KMS-11 (cell line): ENCODE data around the gene EPHB1.

Experiments
- H2AFZ ChIP-seq: fragments of 200-600 bp; sonication (generic); 2 replicates; pipeline ENCODE4 v1.6.1; 2016; ENCODE audit warnings: antibody characterized with exemption, mixed run types, low read depth
- H3K27ac ChIP-seq: fragments of 200-600 bp; sonication (generic); 2 replicates; pipeline ENCODE4 v1.6.1; 2016; ENCODE audit warnings: mild to moderate bottlenecking, mixed run types
- H3K27me3 ChIP-seq: fragments of 200-600 bp; sonication (generic); 2 replicates; pipeline ENCODE4 v1.6.1; 2017; ENCODE audit warnings: mild to moderate bottlenecking, low read depth, mixed run types, moderate library complexity; ENCODE audit not compliant: insufficient read depth
- H3K36me3 ChIP-seq: fragments of 200-600 bp; sonication (generic); 2 replicates; pipeline ENCODE4 v1.6.1; 2017; ENCODE audit warnings: mild to moderate bottlenecking, mixed run types; ENCODE audit not compliant: insufficient read depth
- H3K4me1 ChIP-seq: fragments of 200-600 bp; sonication (generic); 2 replicates; pipeline ENCODE4 v1.6.1; 2016; ENCODE audit warnings: mild to moderate bottlenecking, low read depth, mixed run types; ENCODE audit not compliant: poor library complexity, severe bottlenecking
- H3K4me2 ChIP-seq: fragments of 200-600 bp; sonication (generic); 2 replicates; pipeline ENCODE4 v1.7.0; 2016; ENCODE audit warnings: mild to moderate bottlenecking, mixed run types
- H3K4me3 ChIP-seq: fragments of 200-600 bp; sonication (generic); IDR thresholded peaks from 2 replicates; pipeline ENCODE4 v1.6.1; 2017; ENCODE audit warnings: low read depth, low read length, mixed read lengths; ENCODE audit not compliant: insufficient read depth
- H3K79me2 ChIP-seq: fragments of 200-600 bp; sonication (generic); 2 replicates; pipeline ENCODE4 v1.6.1; 2016; ENCODE audit warnings: low read depth, mixed run types; ENCODE audit not compliant: insufficient read depth
- H3K9ac ChIP-seq: fragments of 200-600 bp; sonication (generic); 2 replicates; pipeline ENCODE4 v1.6.1; 2016; ENCODE audit warnings: mild to moderate bottlenecking, mixed run types
- H4K20me1 ChIP-seq: fragments of 200-600 bp; sonication (generic); 2 replicates; pipeline ENCODE4 v1.6.1; 2016; ENCODE audit warnings: mild to moderate bottlenecking, mixed run types; ENCODE audit not compliant: insufficient read depth
- CTCF ChIP-seq: fragments of 200-600 bp; sonication (generic); conservative IDR thresholded peaks from 2 replicates; pipeline ENCODE4 v1.6.1; 2017; ENCODE audit warnings: low read depth, mild to moderate bottlenecking, antibody characterized with exemption, low read length, moderate library complexity, mixed read lengths

The EPHB1 gene

GRCh38 chr3:134956395-134956794, 161.3 kb downstream of the EPHB1 start:
- no peaks in the 10 kb centered on the region for H3K27me3 ChIP-seq
- no peak for TF ChIP-seq CTCF
- no peaks in the 10 kb centered on the region for H3K36me3 ChIP-seq
- no peak overlapping the region for H3K4me3 ChIP-seq
- no peaks in the 10 kb centered on the region for H3K4me1 ChIP-seq
- H3K79me2 ChIP-seq, result no peaks in the 10 kb centered on the region
- no peak overlapping the region for H3K4me2 ChIP-seq
- no peak overlapping the region for H2AFZ ChIP-seq
- H3K27ac ChIP-seq, result no peak overlapping the region
- H3K9ac ChIP-seq, result no peak overlapping the region
- H4K20me1 ChIP-seq, result no peaks in the 10 kb centered on the region

GRCh38 chr3:134956844-134957243, 161.8 kb downstream of the EPHB1 start:
- Histone ChIP-seq H3K27me3 (no peaks in the 10 kb centered on the region), H3K79me2 (no peaks in the 10 kb centered on the region), H3K4me3 (no peak overlapping the region), H2AFZ (no peak overlapping the region), H3K4me1 (no peaks in the 10 kb centered on the region), H3K9ac (no peak overlapping the region), H3K4me2 (no peak overlapping the region), H3K36me3 (no peaks in the 10 kb centered on the region), H4K20me1 (no peaks in the 10 kb centered on the region), H3K27ac (no peak overlapping the region)
- TF ChIP-seq CTCF, result no peak

GRCh38 chr3:134959516-134959915, 164.5 kb downstream of the EPHB1 start:
- Histone ChIP-seq H3K36me3 (no peaks in the 10 kb centered on the region), H3K27ac (no peak overlapping the region), H3K4me1 (no peaks in the 10 kb centered on the region), H3K79me2 (no peaks in the 10 kb centered on the region), H2AFZ (no peak overlapping the region), H3K27me3 (no peaks in the 10 kb centered on the region), H4K20me1 (no peaks in the 10 kb centered on the region), H3K9ac (no peak overlapping the region), H3K4me2 (no peak overlapping the region), H3K4me3 (no peak overlapping the region)
- no peak for TF ChIP-seq CTCF

GRCh38 chr3:134964226-134964625, 169.2 kb downstream of the EPHB1 start:
- Histone ChIP-seq H3K79me2 (no peaks in the 10 kb centered on the region), H3K9ac (no peak overlapping the region), H2AFZ (no peak overlapping the region), H3K4me2 (no peak overlapping the region), H3K36me3 (no peaks in the 10 kb centered on the region), H3K27ac (no peak overlapping the region), H3K4me3 (no peak overlapping the region), H4K20me1 (no peaks in the 10 kb centered on the region), H3K4me1 (no peaks in the 10 kb centered on the region), H3K27me3 (no peaks in the 10 kb centered on the region)
- no peak for TF ChIP-seq CTCF
